GM12891 (cell line): Measurements from ENCODE around the gene MAGEH1.

Experiments
- DNase-seq: peaks from one replicate; pipeline ENCODE4 v3.0.0; 2011; ENCODE audit warnings: low spot score; ENCODE audit not compliant: insufficient read length
- FAIRE-seq: peaks from 2 replicates; lab custom pipeline; 2011; peaks lifted over from hg19 to GRCh38; lab: Jason Lieb, UNC
- PAX5 ChIP-seq: IDR thresholded peaks from 2 replicates; pipeline ENCODE4 v1.6.1; 2011; ENCODE audit warnings: low read length, moderate library complexity, mild to moderate bottlenecking; ENCODE audit not compliant: insufficient read depth, severe bottlenecking
- POLR2A ChIP-seq: IDR thresholded peaks from 2 replicates; pipeline ENCODE4 v1.6.1; 2011; ENCODE audit warnings: low read depth, low read length, control low read depth
- POLR2AphosphoS5 ChIP-seq: IDR thresholded peaks from 2 replicates; pipeline ENCODE4 v1.6.1; 2011; ENCODE audit warnings: low read depth, low read length, control low read depth
- POU2F2 ChIP-seq: IDR thresholded peaks from 2 replicates; pipeline ENCODE4 v1.6.1; 2011; ENCODE audit warnings: low read depth, mild to moderate bottlenecking, control low read depth, low read length, moderate library complexity
- SPI1 ChIP-seq: IDR thresholded peaks from 2 replicates; pipeline ENCODE4 v1.6.1; 2011; ENCODE audit warnings: low read depth, low read length, control low read depth
- TAF1 ChIP-seq: IDR thresholded peaks from 2 replicates; pipeline ENCODE4 v1.6.1; 2011; ENCODE audit warnings: low read depth, low read length, control low read depth

Gene MAGEH1

DNA sequence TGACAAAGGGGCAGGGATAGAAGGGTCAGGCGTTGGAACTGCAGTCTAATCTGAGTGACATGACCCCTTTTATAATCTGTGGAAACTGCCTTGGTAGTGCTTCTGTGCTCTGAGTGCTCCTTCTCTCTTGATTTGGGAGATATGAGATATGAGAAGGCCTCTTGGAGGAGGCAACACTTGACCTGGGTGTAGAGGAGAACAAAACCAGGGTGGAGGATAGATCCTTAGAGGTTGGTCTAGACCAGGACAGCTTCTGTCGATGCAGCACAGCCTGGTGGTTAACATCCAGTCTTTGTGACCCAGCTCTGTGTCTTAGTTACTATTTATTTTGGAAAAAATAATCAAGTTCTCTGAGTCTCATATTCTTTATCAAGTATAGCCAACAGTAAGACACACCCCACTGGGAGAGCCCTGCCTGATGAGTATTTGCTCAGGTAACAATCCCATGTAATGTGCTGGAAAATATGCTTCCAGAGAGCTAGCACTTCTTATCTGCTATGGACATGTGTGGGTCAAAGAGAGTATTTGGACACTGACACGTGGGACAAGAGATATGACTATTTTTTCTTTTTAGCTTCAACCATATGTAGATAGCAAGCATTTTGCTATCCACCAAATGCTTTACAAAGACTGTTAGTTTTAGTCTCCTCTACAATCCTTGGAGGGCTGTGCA is 28.6 kb downstream of the MAGEH1 start:
- no peak for FAIRE-seq
- no peak for DNase-seq
- TF ChIP-seq POU2F2 (no peak), SPI1 (no peak), TAF1 (no peak), POLR2AphosphoS5 (no peak), POLR2A (no peak), PAX5 (no peak)

DNA sequence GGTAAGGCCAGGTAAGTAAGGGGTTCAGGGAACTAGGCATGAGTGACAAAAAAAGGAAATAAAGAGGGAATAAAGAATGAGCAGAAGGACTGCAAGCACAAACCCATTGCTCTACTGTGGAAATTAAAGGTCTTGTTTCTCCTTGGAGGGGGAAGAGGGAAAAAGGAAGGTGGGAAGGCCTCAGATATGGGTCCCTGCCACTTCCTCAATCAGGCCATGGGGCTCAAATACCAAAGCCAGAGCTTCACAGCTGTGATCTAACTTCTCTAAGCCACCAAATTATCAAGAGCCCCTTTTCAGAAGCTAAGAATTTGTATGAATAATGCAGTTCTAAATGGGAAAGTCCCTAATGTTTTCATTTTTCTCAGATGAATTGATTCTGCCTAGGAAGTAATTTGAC is 33.0 kb downstream of the MAGEH1 start:
- DNase-seq (no peak), FAIRE-seq (no peak)
- TF ChIP-seq SPI1 (peak; percentile 39), PAX5 (no peak)

DNA sequence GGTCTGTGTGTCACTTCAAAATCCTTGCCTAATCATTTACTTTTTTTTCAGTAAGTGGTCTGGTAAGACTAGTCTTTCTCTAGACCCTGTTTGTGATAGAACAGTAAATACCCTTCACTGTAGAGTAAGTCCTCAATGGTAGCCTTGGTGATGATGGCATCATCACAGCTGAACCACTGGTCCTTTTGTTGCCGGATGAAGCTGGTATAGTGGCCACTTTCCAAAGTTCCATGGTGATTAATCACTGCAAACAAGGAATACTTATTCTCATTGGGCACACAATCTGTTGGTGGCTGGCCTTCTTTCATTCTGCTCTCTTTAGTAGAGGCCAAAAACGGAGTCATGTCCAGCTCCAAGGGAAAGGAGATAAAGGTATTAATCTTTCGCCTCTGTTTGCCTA is 34.8 kb downstream of the MAGEH1 start:
- no peak for TF ChIP-seq SPI1
- no peak for TF ChIP-seq POLR2AphosphoS5
- no peak for TF ChIP-seq POLR2A
- no peak for TF ChIP-seq TAF1
- TF ChIP-seq PAX5: no peak
- TF ChIP-seq POU2F2: no peak
- no peak for FAIRE-seq
- no peak for DNase-seq

DNA sequence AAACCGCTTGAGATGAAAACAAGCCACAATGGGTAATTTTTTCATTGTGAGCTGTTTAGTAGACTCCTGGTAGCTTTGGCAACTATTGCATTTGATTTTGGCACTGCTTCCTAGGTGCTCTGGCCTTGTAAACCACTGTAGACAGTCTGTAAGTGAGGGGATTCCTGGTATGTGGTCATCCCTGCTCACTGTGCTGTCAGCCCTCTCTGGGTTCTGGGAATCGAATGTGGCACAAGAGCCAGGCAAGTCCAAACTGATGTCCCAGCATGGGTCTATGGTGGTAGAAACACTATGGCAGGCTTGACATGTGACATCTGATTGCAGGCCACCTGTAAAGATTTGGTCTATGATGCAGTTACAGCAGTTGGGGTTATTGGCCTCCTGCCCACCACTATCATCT is 35.2 kb downstream of the MAGEH1 start:
- TF ChIP-seq SPI1 (no peak), POLR2A (no peak), PAX5 (no peak), POLR2AphosphoS5 (no peak), POU2F2 (no peak), TAF1 (no peak)
- peak; percentile 63 for FAIRE-seq
- no peak for DNase-seq

DNA sequence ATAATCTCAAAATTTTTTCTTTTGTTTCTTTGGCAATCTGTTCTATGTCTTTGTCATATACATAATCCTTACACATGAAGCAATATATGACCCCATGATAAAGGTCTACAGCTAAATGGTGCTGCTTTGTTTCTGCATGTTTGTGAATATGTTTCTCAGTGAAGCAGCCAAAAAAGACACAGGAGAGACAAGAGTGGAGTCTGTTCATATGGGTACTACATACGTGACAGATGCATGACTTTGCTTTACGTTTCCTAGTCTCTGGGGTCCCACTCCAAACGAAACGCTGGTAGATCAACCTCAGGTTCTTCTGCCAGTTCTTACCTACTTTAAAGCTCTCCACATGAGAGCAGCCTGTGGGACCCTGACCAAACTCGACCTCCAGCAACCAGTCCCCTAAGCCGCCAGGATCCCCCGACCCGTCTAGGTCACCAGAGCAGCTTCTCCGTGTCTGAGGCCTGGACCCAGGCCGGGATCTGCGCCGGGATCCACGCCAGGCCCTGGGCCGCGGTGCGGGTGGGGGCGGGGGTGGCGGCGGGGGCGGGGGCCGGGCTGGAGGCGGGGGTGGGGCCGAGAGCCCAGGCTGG is 36.2 kb downstream of the MAGEH1 start:
- DNase-seq (no peak), FAIRE-seq (peak; percentile 91)
- TF ChIP-seq POLR2AphosphoS5 (no peak), TAF1 (no peak), POLR2A (no peak), SPI1 (no peak), PAX5 (no peak), POU2F2 (no peak)

DNA sequence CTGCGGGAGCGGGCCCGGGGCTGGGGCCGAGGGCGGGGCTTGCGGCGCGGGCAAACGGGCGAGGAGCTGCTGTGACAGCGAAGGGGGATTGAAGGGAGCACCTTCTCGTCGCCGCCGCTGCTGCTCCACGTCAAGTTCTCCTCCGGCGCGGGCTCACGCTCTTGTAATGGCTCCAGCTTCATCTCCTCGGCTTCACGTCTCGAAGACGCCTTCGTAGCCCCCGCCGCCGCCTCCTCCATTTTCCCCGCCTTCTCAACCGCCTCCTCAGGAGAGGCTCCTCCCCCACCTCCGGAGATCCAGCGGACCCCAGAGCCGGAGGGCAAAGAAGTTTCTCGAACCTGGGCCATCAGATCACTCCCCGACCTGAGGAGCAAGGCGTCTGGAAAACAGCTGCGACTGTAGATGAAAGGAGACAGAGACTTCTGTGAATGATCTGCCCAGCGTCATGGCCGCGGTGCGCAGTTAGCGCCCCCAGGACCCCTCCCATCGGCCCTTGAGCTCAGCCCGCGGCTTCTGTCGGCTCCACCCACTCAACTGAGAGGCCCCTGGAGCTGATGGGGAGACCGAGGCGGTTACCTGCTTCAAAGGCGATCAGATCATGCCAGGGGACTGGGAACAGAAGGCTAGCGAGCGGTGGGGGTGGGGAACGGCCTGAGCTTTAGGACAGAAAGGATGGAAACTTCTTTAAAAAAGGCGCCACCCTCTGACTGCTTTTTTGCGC is 36.8 kb downstream of the MAGEH1 start:
- FAIRE-seq (peak; percentile 76), DNase-seq (peak; percentile 32)
- TF ChIP-seq POU2F2 (no peak), SPI1 (no peak), POLR2AphosphoS5 (no peak), POLR2A (no peak), PAX5 (no peak), TAF1 (no peak)

DNA sequence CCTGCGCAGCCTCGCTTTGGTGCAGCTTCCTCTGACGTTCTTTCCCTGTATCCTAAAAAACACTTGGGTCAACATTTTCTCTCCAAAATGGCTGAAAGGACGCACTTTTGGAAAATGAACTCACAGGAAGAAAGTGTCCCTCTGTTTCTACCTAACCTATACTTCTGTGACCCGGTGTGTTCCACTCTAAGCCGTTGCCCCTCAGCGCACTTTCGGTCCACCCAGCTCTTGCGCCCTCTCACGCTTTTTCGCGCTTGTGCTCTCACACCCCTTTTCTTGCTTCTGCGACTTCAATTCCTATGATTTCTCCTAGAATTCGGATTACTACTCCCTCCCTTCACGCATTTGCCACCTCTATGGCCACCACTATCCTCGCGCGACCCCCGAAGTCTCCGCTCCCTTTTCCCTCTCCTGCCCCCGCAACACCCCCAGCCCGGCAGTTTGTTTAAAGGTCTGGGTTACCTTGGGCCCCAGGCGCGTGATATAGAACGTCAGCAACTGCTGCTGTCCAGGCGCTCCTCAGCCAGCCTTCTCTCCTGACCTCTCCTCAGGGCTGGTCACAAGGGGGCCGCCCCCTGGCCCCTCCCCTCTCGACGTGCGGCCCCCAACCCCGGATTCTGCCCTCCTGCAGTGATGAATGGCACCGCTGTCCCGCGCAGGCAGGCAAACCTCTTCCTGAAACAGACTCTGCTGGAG is 37.5 kb downstream of the MAGEH1 start, which contains the start of gene USP51:
Gene USP51, minus strand, starts transcription at position 535 of the 696 bp plus-strand sequence. CDS start 909 bp downstream, outside the sequence.
- DNase-seq (peak; percentile 7), FAIRE-seq (peak; percentile 81)
- TF ChIP-seq POLR2A (no peak), SPI1 (no peak), POLR2AphosphoS5 (no peak), PAX5 (no peak), POU2F2 (no peak), TAF1 (no peak)

DNA sequence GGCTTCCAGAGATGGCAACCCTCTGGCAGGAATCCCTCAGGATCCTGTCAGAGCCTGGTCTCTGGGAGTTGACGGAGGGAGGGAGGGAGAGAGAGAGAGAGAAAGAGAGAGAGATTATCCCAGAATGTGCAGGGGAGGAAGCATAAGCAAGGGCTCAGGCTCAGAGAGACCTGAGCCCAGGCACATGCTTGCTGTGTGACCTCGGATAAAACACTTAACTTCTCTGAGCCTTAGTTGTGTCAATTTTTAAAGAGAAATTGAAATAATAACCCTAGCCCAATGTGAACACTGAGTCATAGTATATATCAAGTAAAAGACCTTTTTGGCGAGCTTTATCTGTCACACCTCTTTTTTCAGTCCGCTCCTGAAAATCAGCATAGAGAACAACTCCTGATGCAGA is 38.2 kb downstream of the MAGEH1 start:
- FAIRE-seq (no peak), DNase-seq (no peak)
- TF ChIP-seq POU2F2: no peak
- TF ChIP-seq POLR2AphosphoS5: no peak
- no peak for TF ChIP-seq POLR2A
- TF ChIP-seq PAX5: no peak
- no peak for TF ChIP-seq SPI1

DNA sequence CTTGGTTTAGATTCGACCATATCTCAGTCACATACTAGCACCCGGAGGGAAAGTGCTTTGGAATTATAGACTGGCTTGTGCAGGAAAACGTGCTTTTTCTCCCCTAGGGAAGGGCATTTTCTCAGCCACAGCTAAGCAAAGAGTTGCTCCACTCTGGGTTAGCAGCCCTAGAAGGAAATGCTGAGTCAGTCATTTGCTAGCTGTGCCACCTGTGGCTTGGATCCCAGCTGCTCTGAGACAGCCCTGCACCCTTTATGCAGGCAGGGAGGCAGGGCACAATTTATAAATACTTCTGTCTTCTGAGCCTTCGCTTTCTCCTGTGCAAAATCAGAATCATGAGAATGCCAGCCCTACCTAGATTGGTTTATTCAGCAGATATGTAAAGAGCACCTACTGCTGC is 39.0 kb downstream of the MAGEH1 start:
- TF ChIP-seq SPI1 (no peak), POLR2A (no peak), PAX5 (no peak), TAF1 (no peak), POLR2AphosphoS5 (no peak), POU2F2 (no peak)
- DNase-seq: no peak
- FAIRE-seq: no peak
